Keratinocyte (primary cell): ENCODE measurements around the gene GAN. TPM values are rescaled to one million over a fixed set of nuclear protein-coding genes. Genes with fewer than 3 reads are reported as not detected.

Source experiments
- DNase-seq: peaks from one replicate; pipeline ENCODE4 v3.0.0-alpha.2; 2011; ENCODE audit warnings: low read depth, missing footprints, low spot score
- FAIRE-seq: peaks from 2 replicates; lab custom pipeline; 2011; peaks lifted over from hg19 to GRCh38; lab: Jason Lieb, UNC
- H2AFZ ChIP-seq: 2 replicates; pipeline ENCODE4 v1.6.0; 2012; ENCODE audit warnings: low read length, control low read depth, inconsistent platforms; ENCODE audit not compliant: control insufficient read depth
- H3K27ac ChIP-seq: 2 replicates; pipeline ENCODE4 v1.5.1; 2011; ENCODE audit warnings: low read length; ENCODE audit not compliant: control insufficient read depth, insufficient read depth
- H3K27me3 ChIP-seq: 3 replicates; pipeline ENCODE4 v1.6.0; 2011; ENCODE audit warnings: low read length; ENCODE audit not compliant: control insufficient read depth, insufficient read depth; ENCODE audit errors: extremely low read depth
- H3K36me3 ChIP-seq, 2 experiments: 2 replicates in 1 of 2; 3 replicates in 1 of 2; pipeline ENCODE4 v1.5.1; 2011; ENCODE audit warnings: low read length in 2 of 2, mild to moderate bottlenecking in 1 of 2; ENCODE audit not compliant: control insufficient read depth in 2 of 2, insufficient read depth in 2 of 2; ENCODE audit errors: extremely low read depth in 1 of 2
- H3K4me1 ChIP-seq: 3 replicates; pipeline ENCODE4 v1.5.1; 2011; ENCODE audit warnings: low read length; ENCODE audit not compliant: control insufficient read depth, insufficient read depth; ENCODE audit errors: extremely low read depth
- H3K4me2 ChIP-seq: 3 replicates; pipeline ENCODE4 v1.6.0; 2011; ENCODE audit warnings: low read depth, low read length; ENCODE audit not compliant: control insufficient read depth, insufficient read depth; ENCODE audit errors: extremely low read depth
- H3K4me3 ChIP-seq, 3 experiments: fragments of 200-600 bp in 1 of 3; sonication (generic) in 1 of 3; 2 replicates in 2 of 3; 3 replicates in 1 of 3; pipeline ENCODE4 v1.5.1; 2011 to 2016; ENCODE audit warnings: low read length in 3 of 3, mild to moderate bottlenecking in 3 of 3, control low read depth in 2 of 3, inconsistent platforms in 1 of 3, low read depth in 1 of 3, mixed read lengths in 1 of 3, mixed run types in 1 of 3, moderate library complexity in 1 of 3; ENCODE audit not compliant: control insufficient read depth in 2 of 3, insufficient read depth in 2 of 3; ENCODE audit errors: extremely low read depth in 1 of 3
- H3K79me2 ChIP-seq: 2 replicates; pipeline ENCODE4 v1.6.0; 2012; ENCODE audit warnings: low read length; ENCODE audit not compliant: control insufficient read depth, insufficient read depth
- H3K9ac ChIP-seq: 3 replicates; pipeline ENCODE4 v1.6.0; 2011; ENCODE audit warnings: low read length; ENCODE audit not compliant: control insufficient read depth, insufficient read depth; ENCODE audit errors: extremely low read depth
- H3K9me1 ChIP-seq: 3 replicates; pipeline ENCODE4 v1.6.0; 2011; ENCODE audit warnings: low read length; ENCODE audit not compliant: control insufficient read depth, insufficient read depth; ENCODE audit errors: extremely low read depth
- H3K9me3 ChIP-seq: 2 replicates; pipeline ENCODE4 v1.5.1; 2012; ENCODE audit warnings: low read depth, low read length; ENCODE audit not compliant: control insufficient read depth
- H4K20me1 ChIP-seq: 3 replicates; pipeline ENCODE4 v1.6.0; 2011; ENCODE audit warnings: low read length; ENCODE audit not compliant: control insufficient read depth, insufficient read depth; ENCODE audit errors: extremely low read depth
- CTCF ChIP-seq, 3 experiments: IDR thresholded peaks in 1 of 3; conservative IDR thresholded peaks in 1 of 3; optimal IDR thresholded peaks in 1 of 3; 2 replicates in 2 of 3; 3 replicates in 1 of 3; pipeline versions ENCODE3 to v1.5.1; 2011; ENCODE audit warnings: low read length in 3 of 3, mild to moderate bottlenecking in 3 of 3, moderate library complexity in 2 of 3, control low read depth in 1 of 3, inconsistent platforms in 1 of 3; ENCODE audit not compliant: insufficient read depth in 2 of 3; ENCODE audit errors: extremely low read depth in 1 of 3
- EZH2 ChIP-seq: IDR thresholded peaks from one replicate; pipeline ENCODE4 v1.6.1; 2012; ENCODE audit warnings: inconsistent platforms, mild to moderate bottlenecking, low read length, moderate library complexity
- dilution Hi-C: fragments of 300-500 bp; cut with MboI; formaldehyde crosslinking; loops from one replicate; pipeline ENCODE4 v1.7.0; 2020; ENCODE audit warnings: low sequenced_read_pairs; ENCODE audit not compliant: extremely low pct_ligation_motif_present
- polyA plus RNA-seq, 5 experiments: library from polyadenylated mRNA; depleted of rRNA in 3 of 5; stranded (reverse) in 3 of 5; stranded (forward) in 1 of 5; unstranded in 1 of 5; fragments of >200 nt; gene quantifications; 1 replicate in 1 of 5; 2 replicates in 3 of 5; 3 replicates in 1 of 5; pipeline versions ENCODE4 v1.2.1 to v1.2.3, GENCODE V29; 2011 to 2012; ENCODE audit warnings: missing spikeins in 2 of 5, low read depth in 1 of 5, low replicate concordance in 1 of 5

The GAN gene
- polyA plus RNA-seq, 1 donor (not counting 4 experiments of a cell fraction or from before 2014, with no cell fraction given): 6.5 TPM

DNA sequence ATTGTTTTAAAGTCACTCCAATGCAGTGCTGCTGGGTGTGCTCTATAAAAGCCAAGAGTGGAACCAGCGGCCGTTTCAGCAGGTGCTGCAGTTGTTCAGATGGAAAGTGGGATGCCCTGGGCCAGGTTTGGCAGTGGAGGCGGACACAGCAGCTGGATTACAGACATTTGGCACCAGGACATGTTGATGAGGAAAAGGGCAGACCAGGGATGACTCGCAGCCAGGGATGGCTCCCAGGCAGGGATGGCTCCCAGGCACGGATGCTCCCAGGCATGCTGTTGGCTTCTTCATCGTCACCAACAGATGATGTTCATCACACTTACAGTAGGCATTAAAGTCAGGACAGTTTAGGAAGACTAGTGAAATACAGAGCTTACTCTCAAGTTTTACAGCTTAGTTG lies 10.0 kb downstream of the GAN start:
- Histone ChIP-seq H3K36me3 (peaks cover 0 to 3% of the 10 kb centered on the region in 2 experiments), H3K4me3 (no peak overlapping the region), H3K79me2 (peaks cover 72% of the 10 kb centered on the region), H3K27me3 (no peaks in the 10 kb centered on the region), H3K4me2 (no peak overlapping the region), H3K4me1 (peaks cover 30% of the 10 kb centered on the region), H3K9me3 (no peaks in the 10 kb centered on the region), H3K27ac (no peak overlapping the region), H3K9me1 (no peaks in the 10 kb centered on the region), H4K20me1 (no peaks in the 10 kb centered on the region), H2AFZ (no peak overlapping the region), H3K9ac (no peak overlapping the region)
- TF ChIP-seq CTCF (optimal IDR thresholded peaks at IDR 0.05 in 1 of 3, IDR thresholded peaks at IDR 0.05 in 1 of 3, conservative IDR thresholded peaks at IDR 0.05 in 1 of 3; ENCODE audit: extremely low read depth in 1 of 3, insufficient read depth in 2 of 3, low read length in 3 of 3) (no peak), EZH2 (no peak)
- DNase-seq (no peak), FAIRE-seq (no peak)
- dilution Hi-C loops: no loop called here

DNA sequence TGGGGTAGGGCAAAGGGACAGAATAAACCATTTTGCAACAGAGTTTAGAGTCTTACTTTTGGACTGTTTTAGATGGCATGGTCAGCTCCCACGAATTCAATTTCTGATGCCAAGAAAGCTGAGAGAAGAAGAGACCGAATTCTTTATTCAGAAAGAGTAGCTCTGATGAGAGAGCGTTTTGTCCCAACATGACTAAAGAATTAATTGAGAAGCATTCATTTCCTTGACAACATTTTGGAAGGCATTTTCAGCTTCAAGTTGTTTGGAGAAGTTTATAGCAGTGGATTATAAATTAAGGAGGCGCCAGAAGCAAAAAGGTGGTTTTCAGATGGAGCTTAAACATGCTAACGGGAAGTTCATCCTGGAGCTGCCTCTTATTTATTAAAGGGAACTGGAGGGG lies 12.2 kb downstream of the GAN start:
- no peak for FAIRE-seq
- H3K4me1 ChIP-seq: peaks cover 25% of the 10 kb centered on the region
- H3K27me3 ChIP-seq: no peaks in the 10 kb centered on the region
- no peaks in the 10 kb centered on the region for H3K9me3 ChIP-seq
- H3K79me2 ChIP-seq: peaks cover 61% of the 10 kb centered on the region
- H3K27ac ChIP-seq: peak overlapping the region; percentile 19
- no peaks in the 10 kb centered on the region for H3K9me1 ChIP-seq
- H3K36me3 ChIP-seq: peaks cover 0 to 3% of the 10 kb centered on the region in 2 experiments
- H2AFZ ChIP-seq: no peak overlapping the region
- no peaks in the 10 kb centered on the region for H4K20me1 ChIP-seq
- DNase-seq: no peak
- H3K4me3 ChIP-seq: peak overlapping the region in 2 of 3 experiments; percentile 1 to 20
- peak overlapping the region; percentile 74 for H3K4me2 ChIP-seq
- H3K9ac ChIP-seq: no peak overlapping the region
- dilution Hi-C loops: no loop called here
- TF ChIP-seq CTCF (optimal IDR thresholded peaks at IDR 0.05 in 1 of 3, IDR thresholded peaks at IDR 0.05 in 1 of 3, conservative IDR thresholded peaks at IDR 0.05 in 1 of 3; ENCODE audit: extremely low read depth in 1 of 3, insufficient read depth in 2 of 3, low read length in 3 of 3): no peak
- TF ChIP-seq EZH2: no peak
